ENCODE results near the gene POU2AF1.
A peak's percentile ranks its signal among the peaks of the same experiment; 100 is the strongest.

The POU2AF1 gene

DNA sequence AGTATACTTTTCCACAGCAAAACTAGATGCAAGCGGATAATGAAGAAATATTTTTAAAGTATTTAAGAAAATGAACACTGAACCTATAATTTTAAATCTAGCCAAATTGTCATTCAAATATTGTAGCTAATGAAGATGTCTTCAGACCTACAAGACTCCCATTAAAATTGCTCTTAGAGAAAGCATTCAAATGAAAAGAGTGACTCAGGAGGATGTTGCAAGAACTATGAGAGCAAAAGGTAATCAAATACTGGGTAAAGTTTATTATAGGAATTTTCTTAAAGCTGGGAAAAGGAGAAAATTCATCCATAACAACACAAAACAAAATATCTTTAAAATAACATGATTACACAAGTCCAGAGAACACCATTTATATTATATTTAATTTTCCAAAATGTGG, 5.4 kb upstream of the POU2AF1 start:
- no peak for DNase-seq

DNA sequence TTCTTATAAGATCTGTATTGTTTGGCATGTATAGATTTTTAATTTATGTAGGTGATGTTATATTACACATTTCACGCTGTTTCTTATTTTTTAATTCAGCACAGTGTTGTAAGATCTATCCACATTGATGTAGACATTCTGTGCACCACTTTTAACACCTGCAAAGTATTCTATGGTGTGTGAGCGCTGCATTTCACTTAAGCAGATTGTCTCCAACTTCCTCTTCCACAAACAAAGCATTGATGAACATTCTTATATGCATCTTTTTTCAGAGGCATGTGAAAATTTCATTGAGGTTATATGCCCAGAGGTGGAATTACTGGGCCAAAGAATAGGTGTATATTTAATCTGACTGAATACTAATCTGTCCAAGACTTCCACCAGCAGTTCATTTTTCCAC, 3.4 kb upstream of the POU2AF1 start:
- no peak for DNase-seq

DNA sequence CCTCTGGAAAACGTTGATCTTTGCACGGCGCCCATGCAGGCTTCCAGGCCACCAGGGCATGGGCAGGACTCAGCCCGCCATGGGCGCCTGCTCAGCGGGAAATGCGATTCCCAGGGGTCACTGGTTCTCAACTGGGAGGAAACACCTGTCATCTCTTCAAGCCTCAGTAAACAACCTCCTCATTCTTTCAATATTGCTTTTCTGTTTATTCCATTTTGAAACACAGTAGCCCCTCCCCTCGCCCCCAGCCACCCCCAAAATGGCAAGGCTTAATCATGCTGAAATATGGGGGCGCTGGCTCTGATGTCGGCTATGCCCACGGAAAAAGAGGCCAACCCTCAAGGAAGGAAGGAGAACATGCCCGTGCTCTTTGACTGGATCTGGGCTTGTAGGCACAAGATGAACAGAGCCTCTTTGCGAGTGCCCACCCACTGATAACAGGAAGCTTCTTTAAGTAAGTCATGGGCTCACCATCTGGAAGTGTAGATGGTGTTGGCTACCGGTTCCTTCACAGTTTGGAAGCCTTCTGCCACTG, 594 bp upstream of the POU2AF1 start:
- no peak for DNase-seq

DNA sequence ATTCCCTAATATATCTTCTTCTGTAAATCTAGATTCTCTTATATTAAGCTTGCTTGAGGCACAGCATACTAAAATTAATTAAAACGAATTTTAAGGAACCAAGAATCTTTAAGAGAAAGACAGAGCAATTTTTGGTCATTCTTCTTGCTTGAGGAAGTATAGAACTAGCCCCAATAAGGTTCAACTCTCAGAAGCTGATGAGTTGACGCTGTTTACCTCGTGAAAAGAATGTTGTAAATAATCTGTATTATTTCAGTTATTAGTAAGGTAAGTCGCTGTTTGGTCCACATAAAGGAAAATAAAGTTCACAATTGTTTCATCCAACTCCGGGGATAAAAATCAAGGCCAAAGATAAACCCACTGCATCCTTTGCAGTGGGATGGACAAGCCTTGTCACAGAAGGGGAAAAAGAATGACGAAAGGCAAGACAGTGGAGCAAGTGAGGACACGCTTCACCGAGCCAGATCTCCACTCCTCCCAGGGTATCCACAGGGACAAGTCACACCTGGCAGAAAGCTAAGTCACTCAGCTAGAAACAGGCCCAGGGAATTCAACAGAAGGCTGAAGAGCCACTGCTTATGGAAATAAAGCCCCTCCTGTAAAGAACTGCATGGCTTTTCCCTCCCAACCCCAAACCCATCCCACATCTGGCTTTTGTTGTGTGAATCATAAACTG, 752 bp downstream of the POU2AF1 start:
- no peak for DNase-seq

DNA sequence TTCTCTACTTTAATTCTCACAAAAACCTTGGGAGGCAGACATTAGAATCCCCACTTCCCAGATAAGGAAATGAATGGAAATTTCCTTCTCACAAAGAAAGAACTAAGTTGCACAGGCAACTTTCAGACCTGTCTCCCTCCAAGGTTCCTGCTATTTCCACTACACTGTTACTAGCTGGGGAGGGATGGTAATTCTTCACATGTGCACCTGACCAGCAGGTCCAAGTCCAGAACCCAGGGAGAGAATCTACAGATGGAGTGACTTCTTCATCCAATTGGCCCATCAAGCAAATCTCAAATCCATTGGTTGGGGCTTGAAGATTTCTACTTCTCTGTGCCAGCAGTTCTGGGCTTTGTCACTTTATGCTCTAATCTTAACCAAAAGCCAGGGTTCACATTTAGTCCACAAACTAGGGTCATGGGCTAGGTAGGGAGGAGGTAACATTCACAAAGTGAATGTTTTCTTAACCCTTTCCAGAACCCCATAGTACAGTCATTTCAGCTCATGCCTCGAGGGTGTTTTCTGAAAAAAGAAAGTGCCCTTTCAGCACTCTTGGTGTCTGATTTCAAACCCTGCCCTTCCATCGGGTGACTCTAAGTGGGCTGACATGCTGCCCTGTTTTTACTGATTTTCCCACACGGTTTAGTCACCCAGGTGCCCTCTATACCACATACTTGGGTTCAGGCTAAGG, 2.7 kb downstream of the POU2AF1 start:
- DNase-seq = no peak

GRCh38 chr11:111373590-111373989, 5.5 kb downstream of the POU2AF1 start:
- DNase-seq = no peak

DNA sequence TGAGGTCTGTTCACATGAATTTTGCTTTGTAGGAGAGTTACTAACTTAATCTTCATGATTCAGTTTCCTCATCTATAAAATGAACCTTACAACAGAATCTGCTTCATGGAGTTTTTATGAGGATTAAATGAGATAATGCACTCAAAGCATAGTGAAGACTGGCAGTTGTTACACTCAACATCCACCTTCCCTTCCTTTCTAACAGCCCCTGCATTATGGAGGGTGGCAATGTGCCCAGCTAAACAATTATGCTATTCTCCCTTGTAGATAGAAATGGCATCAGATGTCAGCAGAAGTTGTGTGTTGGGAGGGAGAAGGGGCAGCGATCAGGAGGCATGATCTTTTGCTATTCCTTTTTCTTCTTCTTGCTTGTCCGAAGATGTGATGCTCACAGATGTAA, 6.5 kb downstream of the POU2AF1 start:
- DNase-seq = peak; percentile 63 to 84

DNA sequence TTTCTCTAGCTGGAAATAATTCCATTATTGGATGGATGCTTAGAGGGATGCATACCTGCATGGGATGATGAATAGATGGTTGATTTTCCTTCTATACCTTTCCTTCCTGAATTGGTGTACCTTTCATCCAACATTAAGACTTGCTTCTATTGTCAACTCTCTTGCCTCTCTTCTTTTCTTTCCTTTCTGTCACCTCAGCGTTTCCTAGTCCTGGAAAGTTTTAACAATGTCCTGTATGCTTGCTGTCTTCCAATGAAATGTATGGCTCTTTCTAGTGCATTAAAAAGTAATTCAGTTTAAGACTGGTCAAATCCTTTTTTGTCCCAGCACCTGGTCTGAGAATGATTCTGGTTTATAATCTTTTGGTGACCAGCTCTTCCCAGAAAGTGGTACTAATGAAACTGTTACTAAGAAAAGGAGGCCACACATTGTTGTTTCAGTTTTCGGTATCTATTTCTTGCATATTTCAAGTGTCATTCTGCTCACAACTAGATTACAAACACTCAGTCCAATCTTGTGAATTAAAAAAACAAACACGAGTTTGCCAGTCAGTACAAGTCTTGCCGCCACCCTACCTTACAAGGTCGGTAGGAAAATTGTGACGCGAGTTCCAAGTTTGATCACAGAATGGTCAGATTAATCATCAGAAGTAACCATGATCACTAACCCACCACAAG, 8.0 kb downstream of the POU2AF1 start:
- no peak for DNase-seq

GRCh38 chr11:111370270-111370901, 8.7 kb downstream of the POU2AF1 start:
- no peak for DNase-seq

- no peak for DNase-seq
These were observed 10.9 kb downstream of the POU2AF1 start for GRCh38 chr11:111368285-111368560.

- DNase-seq = no peak
These were observed 11.4 kb downstream of the POU2AF1 start for GRCh38 chr11:111367411-111368284.

- DNase-seq = no peak
These were observed 12.3 kb downstream of the POU2AF1 start for GRCh38 chr11:111366560-111367410.

DNA sequence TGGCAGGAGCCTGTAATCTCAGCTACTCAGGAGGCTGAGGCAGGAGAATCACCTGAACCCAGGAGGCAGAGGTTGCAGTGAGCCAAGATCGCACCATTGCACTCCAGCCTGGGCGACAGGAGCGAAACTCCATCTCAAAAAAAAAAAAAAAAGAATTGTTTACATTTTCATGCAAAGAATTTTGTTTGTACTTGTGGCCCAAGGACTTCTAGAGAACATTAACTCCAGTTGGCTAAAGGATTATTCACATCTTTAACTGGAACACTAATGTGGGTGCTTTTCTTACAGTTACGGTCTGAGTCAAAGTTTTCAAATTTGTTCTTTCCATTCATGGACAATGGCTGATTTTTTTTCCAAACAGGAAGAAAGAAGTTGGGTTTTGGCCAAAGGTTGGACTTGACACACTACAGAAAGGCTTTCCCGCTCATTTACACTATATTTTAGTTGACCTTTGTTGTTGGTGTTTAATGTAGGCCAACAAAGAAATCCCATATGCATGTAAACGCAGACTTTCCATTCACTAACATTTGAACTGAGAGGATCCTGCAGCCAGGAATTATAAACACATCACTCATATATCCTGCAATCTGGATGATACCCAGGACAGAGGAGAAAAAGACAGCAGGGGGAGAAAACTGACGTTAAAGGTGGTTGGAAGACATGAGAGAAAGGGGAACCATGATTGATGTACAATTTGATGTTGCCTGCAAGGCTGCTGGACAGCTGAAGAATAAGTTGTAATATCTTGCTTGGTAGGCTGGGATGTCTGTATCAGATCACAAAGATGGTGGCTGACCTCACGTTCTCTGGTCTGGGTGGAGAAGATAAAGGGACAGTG, 13.1 kb downstream of the POU2AF1 start:
- DNase-seq = no peak

GRCh38 chr11:111364503-111364902, 14.6 kb downstream of the POU2AF1 start:
- DNase-seq = no peak

DNA sequence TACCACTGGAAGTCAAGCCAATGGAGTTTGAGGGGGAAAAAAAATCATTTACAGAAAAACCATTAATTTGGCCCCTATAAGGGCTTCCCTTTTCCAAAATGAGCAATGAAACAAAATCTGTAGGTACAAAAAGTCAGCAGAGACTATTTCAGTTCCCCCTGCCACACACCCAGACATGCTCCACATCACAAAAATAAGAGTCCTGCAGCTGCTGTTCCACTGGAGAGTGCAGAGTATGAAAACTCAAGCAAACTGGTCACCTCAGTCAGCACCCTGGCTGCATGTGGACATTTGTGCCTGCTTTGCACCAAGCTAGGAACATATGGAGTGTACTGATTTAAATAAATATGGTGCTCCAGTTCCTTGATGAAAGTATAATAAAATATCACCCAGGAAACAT, 15.1 kb downstream of the POU2AF1 start:
- DNase-seq = no peak

GRCh38 chr11:111362887-111363411, 16.1 kb downstream of the POU2AF1 start:
- no peak for DNase-seq

DNA sequence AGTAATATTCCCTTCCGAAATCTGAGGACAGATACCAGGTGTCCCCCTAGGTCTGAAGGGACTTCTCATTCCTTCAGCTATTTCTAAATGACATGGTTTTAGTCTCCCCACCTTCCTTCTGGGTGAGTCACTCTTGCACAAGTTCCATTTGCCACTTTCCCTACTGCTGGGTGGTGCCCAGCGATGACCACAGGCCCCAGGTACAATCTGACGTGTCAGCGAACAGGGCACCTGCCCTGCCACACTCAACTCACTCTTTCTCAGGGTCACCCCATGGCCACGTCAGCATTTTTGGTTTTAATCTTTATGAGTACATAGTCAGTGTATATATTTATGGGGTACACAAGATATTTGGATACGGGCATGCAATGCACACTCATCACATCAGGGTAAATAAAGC, 17.2 kb downstream of the POU2AF1 start:
- no peak for DNase-seq

GRCh38 chr11:111361052-111361801, 17.8 kb downstream of the POU2AF1 start:
- DNase-seq = no peak

- no peak for DNase-seq
These were observed 18.7 kb downstream of the POU2AF1 start for GRCh38 chr11:111360150-111361043.

Data from NCI-H2081 (cell line).